GM12878 (cell line): ENCODE data around the gene IDI2. TPM values are rescaled to one million over a fixed set of nuclear protein-coding genes. Genes with fewer than 3 reads are reported as not detected.

ENCODE experiments used
- ATAC-seq: fragments of 200-7000 bp; cut with Tn5 transposase; 3 replicates; pipeline ENCODE4 v1.9.1; 2020; ENCODE audit warnings: mild to moderate bottlenecking, moderate library complexity
- BruUV-seq: library from RNA; stranded (reverse); fragments of 400-500 nt; replicated peaks from 2 replicates; lab custom pipeline; 2021; lab: Mats Ljungman, UMichigan
- CTCF ChIA-PET: fragments of 300-600 bp; sonication (Branson Sonifier 250); formaldehyde crosslinking; extraction: SDS; loops from one replicate; lab custom pipeline; 2021; ENCODE audit warnings: inconsistent platforms; lab: Yijun Ruan, JAX
- POLR2A ChIA-PET: fragments of 350-600 bp; formaldehyde crosslinking; extraction: SDS; loops from one replicate; lab custom pipeline; 2021; ENCODE audit warnings: inconsistent platforms; lab: Charles Lee
- RAD21 ChIA-PET: fragments of 300-600 bp; sonication (Branson Sonifier 250); formaldehyde crosslinking; loops from one replicate; lab custom pipeline; 2023; ENCODE audit warnings: antibody characterized with exemption; ENCODE audit not compliant: unreplicated experiment; lab: Charles Lee
- SMC1A ChIA-PET: fragments of 300-600 bp; sonication (Branson Sonifier 250); formaldehyde crosslinking; loops from one replicate; lab custom pipeline; 2023; ENCODE audit not compliant: unreplicated experiment, uncharacterized antibody; lab: Charles Lee
- DNase-seq: peaks from one replicate; pipeline ENCODE4 v3.0.0-alpha.2; 2011; ENCODE audit warnings: low read depth, low spot score
- FAIRE-seq: peaks from 3 replicates; lab custom pipeline; 2011; peaks lifted over from hg19 to GRCh38; lab: Jason Lieb, UNC
- H2AFZ ChIP-seq: 2 replicates; pipeline ENCODE4 v1.6.0; 2011; ENCODE audit warnings: low read depth, low read length, control low read depth; ENCODE audit not compliant: control insufficient read depth
- H3K27ac ChIP-seq: 2 replicates; pipeline ENCODE4 v1.5.1; 2011; ENCODE audit warnings: control low read depth; ENCODE audit not compliant: control insufficient read depth, insufficient read depth
- H3K27me3 ChIP-seq, 2 experiments: replicated peaks in 1 of 2; 2 replicates each; pipeline versions ENCODE4 v1.6.0 to v1.6.1; 2011; ENCODE audit warnings: low read length in 1 of 2; ENCODE audit not compliant: control insufficient read depth in 2 of 2, insufficient read depth in 2 of 2
- H3K36me3 ChIP-seq, 2 experiments: 2 replicates each; pipeline ENCODE4 v1.5.1; 2011; ENCODE audit warnings: low read length in 1 of 2; ENCODE audit not compliant: control insufficient read depth in 2 of 2, insufficient read depth in 2 of 2
- H3K4me1 ChIP-seq: 2 replicates; pipeline ENCODE4 v1.6.1; 2011; ENCODE audit warnings: mild to moderate bottlenecking, low read length, moderate library complexity, mixed read lengths; ENCODE audit not compliant: control insufficient read depth, insufficient read depth
- H3K4me2 ChIP-seq: 2 replicates; pipeline ENCODE4 v1.6.0; 2011; ENCODE audit warnings: control low read depth; ENCODE audit not compliant: control insufficient read depth, insufficient read depth
- H3K4me3 ChIP-seq: fragments of 200-600 bp; sonication (generic); 2 replicates; pipeline ENCODE4 v1.5.1; 2016
- H3K79me2 ChIP-seq: 2 replicates; pipeline ENCODE4 v1.6.0; 2011; ENCODE audit warnings: low read length; ENCODE audit not compliant: control insufficient read depth, insufficient read depth
- H3K9ac ChIP-seq: 2 replicates; pipeline ENCODE4 v1.8.0; 2011; ENCODE audit warnings: low read length, control low read depth, mixed read lengths; ENCODE audit not compliant: control insufficient read depth, insufficient read depth
- H3K9me3 ChIP-seq: replicated peaks from 3 replicates; pipeline ENCODE4 v1.5.1; 2011; ENCODE audit warnings: mild to moderate bottlenecking, low read length; ENCODE audit not compliant: control insufficient read depth, insufficient read depth
- H4K20me1 ChIP-seq: 2 replicates; pipeline ENCODE4 v1.6.0; 2011; ENCODE audit not compliant: control insufficient read depth, insufficient read depth
- GABPA ChIP-seq: IDR thresholded peaks from 2 replicates; pipeline ENCODE4 v1.6.1; 2014; ENCODE audit warnings: antibody characterized with exemption, low read depth, mild to moderate bottlenecking, inconsistent platforms
- PML ChIP-seq: IDR thresholded peaks from 2 replicates; pipeline ENCODE4 v1.6.1; 2012; ENCODE audit warnings: low read length, inconsistent platforms
- SKIL ChIP-seq: fragments of 450-650 bp; IDR thresholded peaks from 2 replicates; pipeline ENCODE4 v1.6.1; 2017; ENCODE audit warnings: mild to moderate bottlenecking, low read depth, inconsistent platforms; ENCODE audit not compliant: poor library complexity, severe bottlenecking
- WGBS: methylation state at CpG from one replicate; pipeline ENCODE4 v1.1.6; 2016; ENCODE audit warnings: low lambda C conversion rate; ENCODE audit not compliant: insufficient replicate concordance, insufficient coverage; ENCODE audit errors: missing lambda C conversion rate; 5-methylcytosine and 5-hydroxymethylcytosine counted together
- in situ Hi-C: fragments of 300-500 bp; cut with MboI; formaldehyde crosslinking; loops from 9 replicates; pipeline ENCODE4 v1.14.3; 2018; ENCODE audit warnings: mixed read lengths
- intact Hi-C: fragments of 100-400 bp; cut with micrococcal nuclease; formaldehyde crosslinking; loops from one replicate; pipeline ENCODE4 v1.14.2; 2022; ENCODE audit not compliant: unreplicated experiment
- polyA plus RNA-seq, 11 experiments: library from polyadenylated mRNA; depleted of rRNA in 4 of 11; unstranded in 6 of 11; stranded (reverse) in 5 of 11; fragments of >200 nt; fragmentation: Nextera tagmentation in 4 of 11; fragmentation: Illumina TruSeq in 1 of 11; extraction: Ambion mirVana in 4 of 11; extraction: Trizol in 1 of 11; gene quantifications; 1 replicate in 1 of 11; 2 replicates in 10 of 11; pipeline versions ENCODE4 v1.2.1 to v1.2.3, GENCODE V29; 2011 to 2016; ENCODE audit warnings: inconsistent platforms in 2 of 11, missing spikeins in 2 of 11, low read depth in 1 of 11
- total RNA-seq, 4 experiments: library from RNA; depleted of rRNA in 3 of 4; stranded (reverse); fragments of >200 nt in 3 of 4; fragmentation: Illumina TruSeq in 1 of 4; extraction: Trizol in 1 of 4; gene quantifications; 2 replicates each; pipeline versions ENCODE4 v1.2.1 to v1.2.3, GENCODE V29; 2013 to 2021

The IDI2 gene
- total and polyA plus RNA-seq, 10 of the 15 experiments (the other 5 are each of a cell fraction or from before 2014, with no cell fraction given) = 0.06 TPM; not detected in 9

GRCh38 chr10:1047937-1048336 lies 22.3 kb upstream of the IDI2 start:
- Histone ChIP-seq H3K79me2 (peaks cover 81% of the 10 kb centered on the region), H3K9me3 (no peaks in the 10 kb centered on the region), H3K4me1 (peaks cover 5% of the 10 kb centered on the region), H3K4me2 (peak overlapping the region; percentile 95), H3K9ac (peak overlapping the region; percentile 92), H4K20me1 (peaks cover 3% of the 10 kb centered on the region; the same call in 1 of the 2 replicates), H3K4me3 (peak overlapping the region; percentile 73), H3K27me3 (no peaks in the 10 kb centered on the region), H2AFZ (no peak overlapping the region), H3K27ac (peak overlapping the region; percentile 96), H3K36me3 (peaks cover 0 to 8% of the 10 kb centered on the region in 2 experiments; a peak in 2 of 4 replicates)
- no peak for FAIRE-seq
- no peak for TF ChIP-seq SKIL
- no peak for TF ChIP-seq PML
- TF ChIP-seq GABPA = 0 out of 2 replicates have a peak, but pooled peaks have one; percentile 12
- ChIA-PET POLR2A (interaction anchor here (0.6 to 3.6 kb wide), 4 partner anchors 10 to 105 kb away, joined by 4 to 16 read pairs (median 10); no protein-coding TSS in a partner anchor), CTCF (no interaction called here), RAD21 (interaction anchor here (1.1 to 3.1 kb wide), 3 partner anchors 11 to 119 kb away, joined by 4 to 9 read pairs (median 7); partner anchors contain the start of gene GTPBP4), SMC1A (interaction anchor here (1.9 kb wide), 1 partner anchor 10 kb away, joined by 6 read pairs; no protein-coding TSS in a partner anchor)
- in situ Hi-C loops (no loop called here), intact Hi-C loops (loop anchor here (2.0 kb wide), 1 partner anchor 117 kb away; the partner anchor contains the start of gene LARP4B)
- under 1% methylated on average over 15 of the region's 15 CpGs for WGBS
- BruUV-seq = no TSS peak
- ATAC-seq = no peak
- DNase-seq = no peak
